ENCODE measurements around the gene POLR2F.
"Not testable (repeated sequence)": the region's sequence is repeated elsewhere in the genome, so short reads cannot be mapped to it uniquely, and the experiment has no call there.

POLR2F gene

GRCh38 chr22:37955825-37956397 lies 2.4 kb downstream of the POLR2F start:
- DNase-seq, result not testable (repeated sequence)

GRCh38 chr22:37957232-37957631 lies 3.7 kb downstream of the POLR2F start:
- DNase-seq, result no peak

- DNase-seq, result no peak
Observed at GRCh38 chr22:37959231-37959825, 5.8 kb downstream of the POLR2F start.

- no peak for DNase-seq
Observed at GRCh38 chr22:37961062-37961461, 7.6 kb downstream of the POLR2F start.

- no peak for DNase-seq
Observed at GRCh38 chr22:37965940-37966664, 12.6 kb downstream of the POLR2F start.

GRCh38 chr22:37967147-37967546 lies 13.6 kb downstream of the POLR2F start:
- no peak for DNase-seq

- no peak for DNase-seq
Observed at GRCh38 chr22:37967637-37968451, 14.3 kb downstream of the POLR2F start.

GRCh38 chr22:37968452-37969251 lies 15.2 kb downstream of the POLR2F start:
- DNase-seq, result no peak

GRCh38 chr22:37970864-37971263 lies 17.4 kb downstream of the POLR2F start:
- DNase-seq, result no peak

GRCh38 chr22:37971475-37972434 lies 18.3 kb downstream of the POLR2F start:
- DNase-seq, result no peak

- DNase-seq, result no peak
Observed at GRCh38 chr22:37972527-37972926, 19.0 kb downstream of the POLR2F start.

- DNase-seq, result no peak
Observed at GRCh38 chr22:37973271-37974170, 20.0 kb downstream of the POLR2F start.

- no peak for DNase-seq
Observed at GRCh38 chr22:37975153-37975552, 21.7 kb downstream of the POLR2F start.

- not testable (repeated sequence) for DNase-seq
Observed at GRCh38 chr22:37976022-37976421, 22.5 kb downstream of the POLR2F start.

- no peak for DNase-seq
Observed at GRCh38 chr22:37976547-37976946, 23.0 kb downstream of the POLR2F start.

GRCh38 chr22:37979782-37980181 lies 26.3 kb downstream of the POLR2F start:
- DNase-seq, result no peak

- DNase-seq, result no peak
Observed at GRCh38 chr22:37981282-37982011, 27.9 kb downstream of the POLR2F start.

- DNase-seq, result no peak
Observed at GRCh38 chr22:37982151-37982785, 28.8 kb downstream of the POLR2F start.

Measured in CD4-positive, alpha-beta T cell treated with Interleukin-17A for 4 hours (primary cell).